ENCODE measurements around the gene HPGD. TPM values are rescaled to one million over a fixed set of nuclear protein-coding genes. Genes with fewer than 3 reads are reported as not detected.

The HPGD gene
- total RNA-seq, 1 experiment from 2014 or later: 0.66 TPM

DNA sequence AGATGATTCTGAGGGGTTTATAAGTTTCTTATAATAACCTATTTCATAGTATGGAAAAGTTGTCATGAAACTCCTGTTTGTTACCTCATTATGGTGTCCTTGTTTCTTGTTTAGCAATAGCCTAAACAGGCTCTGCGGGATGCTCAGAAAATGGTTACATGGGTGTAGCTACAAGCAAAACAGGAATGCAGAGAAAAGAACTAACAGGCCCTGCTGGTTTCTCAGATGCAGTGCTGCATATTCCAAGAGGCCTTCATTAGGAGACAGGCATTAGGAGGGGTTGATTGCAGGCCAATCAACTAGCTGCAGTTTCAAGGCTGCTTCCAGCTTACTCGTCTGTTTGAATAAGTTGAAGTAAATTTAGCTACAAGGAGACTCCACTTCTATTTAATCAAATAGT, 37.6 kb upstream of the HPGD start:
- Histone ChIP-seq H3K4me1 (ENCODE audit: control insufficient read depth in 1 of 2, insufficient read depth in 2 of 2, low read length in 2 of 2) (no peaks in the 10 kb centered on the region), H3K4me3 (replicated peaks in 1 of 2; ENCODE audit: low read depth in 1 of 2, low read length in 2 of 2) (no peak overlapping the region), H2AFZ (ENCODE audit: low read depth, low read length, poor library complexity, severe bottlenecking) (no peak overlapping the region), H3K9me2 (ENCODE audit: insufficient read depth) (no peaks in the 10 kb centered on the region), H4K20me1 (ENCODE audit: insufficient read depth) (no peaks in the 10 kb centered on the region), H3K79me2 (ENCODE audit: insufficient read depth, low read length) (no peaks in the 10 kb centered on the region), H3K27me3 (ENCODE audit: insufficient read depth, low read length) (no peaks in the 10 kb centered on the region), H3K4me2 (ENCODE audit: low read length) (no peak overlapping the region), H3K9ac (ENCODE audit: low read length) (no peak overlapping the region), H3K36me3 (ENCODE audit: control insufficient read depth in 1 of 2, insufficient read depth in 2 of 2, low read length in 2 of 2) (no peaks in the 10 kb centered on the region), H3K27ac (ENCODE audit: low read depth, low read length) (no peak overlapping the region), H3K9me3 (ENCODE audit: control insufficient read depth in 1 of 2, insufficient read depth in 1 of 2, low read depth in 1 of 2, low read length in 2 of 2) (no peaks in the 10 kb centered on the region)
- no peak for DNase-seq (ENCODE audit: low read depth, low spot score)
- no TSS peak for BruUV-seq (replicated peaks)
- ChIA-PET RAD21 (ENCODE audit: low non-redundant PET in 1 of 2, low total read pairs in 2 of 2, uncharacterized antibody in 2 of 2, unreplicated experiment in 2 of 2) (no interaction called here), POLR2A (no interaction called here), CTCF (no interaction called here)
- TF ChIP-seq SRF (IDR thresholded peaks at IDR 0.05; ENCODE audit: low read depth) (no peak), CEBPB (IDR thresholded peaks at IDR 0.05; ENCODE audit: low read depth) (no peak), CBX3 (IDR thresholded peaks at IDR 0.05; ENCODE audit: low read depth) (no peak), POLR2AphosphoS5 (IDR thresholded peaks at IDR 0.05; ENCODE audit: low read depth, low read length) (no peak), EZH2phosphoT487 (IDR thresholded peaks at IDR 0.05; ENCODE audit: borderline replicate concordance) (no peak), SIN3A (IDR thresholded peaks at IDR 0.05; ENCODE audit: low read depth) (no peak), POLR2A (IDR thresholded peaks at IDR 0.05; ENCODE audit: borderline replicate concordance, extremely low read depth, insufficient read depth, insufficient read length) (no peak), JUND (IDR thresholded peaks at IDR 0.05) (no peak), ZNF274 (IDR thresholded peaks at IDR 0.05; ENCODE audit: low read depth, low read length) (no peak), TCF7L2 (IDR thresholded peaks at IDR 0.05; ENCODE audit: borderline replicate concordance, extremely low read depth, insufficient read depth, insufficient read length) (no peak), FOSL1 (IDR thresholded peaks at IDR 0.05; ENCODE audit: low read depth) (no peak), RAD21 (IDR thresholded peaks at IDR 0.05; ENCODE audit: low read depth) (no peak)
- TF ChIP-seq, protein P1, sequence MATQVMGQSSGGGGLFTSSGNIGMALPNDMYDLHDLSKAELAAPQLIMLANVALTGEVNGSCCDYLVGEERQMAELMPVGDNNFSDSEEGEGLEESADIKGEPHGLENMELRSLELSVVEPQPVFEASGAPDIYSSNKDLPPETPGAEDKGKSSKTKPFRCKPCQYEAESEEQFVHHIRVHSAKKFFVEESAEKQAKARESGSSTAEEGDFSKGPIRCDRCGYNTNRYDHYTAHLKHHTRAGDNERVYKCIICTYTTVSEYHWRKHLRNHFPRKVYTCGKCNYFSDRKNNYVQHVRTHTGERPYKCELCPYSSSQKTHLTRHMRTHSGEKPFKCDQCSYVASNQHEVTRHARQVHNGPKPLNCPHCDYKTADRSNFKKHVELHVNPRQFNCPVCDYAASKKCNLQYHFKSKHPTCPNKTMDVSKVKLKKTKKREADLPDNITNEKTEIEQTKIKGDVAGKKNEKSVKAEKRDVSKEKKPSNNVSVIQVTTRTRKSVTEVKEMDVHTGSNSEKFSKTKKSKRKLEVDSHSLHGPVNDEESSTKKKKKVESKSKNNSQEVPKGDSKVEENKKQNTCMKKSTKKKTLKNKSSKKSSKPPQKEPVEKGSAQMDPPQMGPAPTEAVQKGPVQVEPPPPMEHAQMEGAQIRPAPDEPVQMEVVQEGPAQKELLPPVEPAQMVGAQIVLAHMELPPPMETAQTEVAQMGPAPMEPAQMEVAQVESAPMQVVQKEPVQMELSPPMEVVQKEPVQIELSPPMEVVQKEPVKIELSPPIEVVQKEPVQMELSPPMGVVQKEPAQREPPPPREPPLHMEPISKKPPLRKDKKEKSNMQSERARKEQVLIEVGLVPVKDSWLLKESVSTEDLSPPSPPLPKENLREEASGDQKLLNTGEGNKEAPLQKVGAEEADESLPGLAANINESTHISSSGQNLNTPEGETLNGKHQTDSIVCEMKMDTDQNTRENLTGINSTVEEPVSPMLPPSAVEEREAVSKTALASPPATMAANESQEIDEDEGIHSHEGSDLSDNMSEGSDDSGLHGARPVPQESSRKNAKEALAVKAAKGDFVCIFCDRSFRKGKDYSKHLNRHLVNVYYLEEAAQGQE (IDR thresholded peaks at IDR 0.05; ENCODE audit: low read depth): no peak
- TF ChIP-seq, protein P2, sequence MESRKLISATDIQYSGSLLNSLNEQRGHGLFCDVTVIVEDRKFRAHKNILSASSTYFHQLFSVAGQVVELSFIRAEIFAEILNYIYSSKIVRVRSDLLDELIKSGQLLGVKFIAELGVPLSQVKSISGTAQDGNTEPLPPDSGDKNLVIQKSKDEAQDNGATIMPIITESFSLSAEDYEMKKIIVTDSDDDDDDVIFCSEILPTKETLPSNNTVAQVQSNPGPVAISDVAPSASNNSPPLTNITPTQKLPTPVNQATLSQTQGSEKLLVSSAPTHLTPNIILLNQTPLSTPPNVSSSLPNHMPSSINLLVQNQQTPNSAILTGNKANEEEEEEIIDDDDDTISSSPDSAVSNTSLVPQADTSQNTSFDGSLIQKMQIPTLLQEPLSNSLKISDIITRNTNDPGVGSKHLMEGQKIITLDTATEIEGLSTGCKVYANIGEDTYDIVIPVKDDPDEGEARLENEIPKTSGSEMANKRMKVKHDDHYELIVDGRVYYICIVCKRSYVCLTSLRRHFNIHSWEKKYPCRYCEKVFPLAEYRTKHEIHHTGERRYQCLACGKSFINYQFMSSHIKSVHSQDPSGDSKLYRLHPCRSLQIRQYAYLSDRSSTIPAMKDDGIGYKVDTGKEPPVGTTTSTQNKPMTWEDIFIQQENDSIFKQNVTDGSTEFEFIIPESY (IDR thresholded peaks at IDR 0.05; ENCODE audit: extremely low read depth, insufficient replicate concordance, low read length): no peak
- TF ChIP-seq, protein P3, sequence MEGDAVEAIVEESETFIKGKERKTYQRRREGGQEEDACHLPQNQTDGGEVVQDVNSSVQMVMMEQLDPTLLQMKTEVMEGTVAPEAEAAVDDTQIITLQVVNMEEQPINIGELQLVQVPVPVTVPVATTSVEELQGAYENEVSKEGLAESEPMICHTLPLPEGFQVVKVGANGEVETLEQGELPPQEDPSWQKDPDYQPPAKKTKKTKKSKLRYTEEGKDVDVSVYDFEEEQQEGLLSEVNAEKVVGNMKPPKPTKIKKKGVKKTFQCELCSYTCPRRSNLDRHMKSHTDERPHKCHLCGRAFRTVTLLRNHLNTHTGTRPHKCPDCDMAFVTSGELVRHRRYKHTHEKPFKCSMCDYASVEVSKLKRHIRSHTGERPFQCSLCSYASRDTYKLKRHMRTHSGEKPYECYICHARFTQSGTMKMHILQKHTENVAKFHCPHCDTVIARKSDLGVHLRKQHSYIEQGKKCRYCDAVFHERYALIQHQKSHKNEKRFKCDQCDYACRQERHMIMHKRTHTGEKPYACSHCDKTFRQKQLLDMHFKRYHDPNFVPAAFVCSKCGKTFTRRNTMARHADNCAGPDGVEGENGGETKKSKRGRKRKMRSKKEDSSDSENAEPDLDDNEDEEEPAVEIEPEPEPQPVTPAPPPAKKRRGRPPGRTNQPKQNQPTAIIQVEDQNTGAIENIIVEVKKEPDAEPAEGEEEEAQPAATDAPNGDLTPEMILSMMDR (IDR thresholded peaks at IDR 0.05 in 2 of 3, conservative IDR thresholded peaks at IDR 0.05 in 1 of 3; ENCODE audit: borderline replicate concordance in 1 of 3, insufficient read depth in 1 of 3, low read depth in 2 of 3, low read length in 2 of 3): no peak
- TF ChIP-seq, protein P4, sequence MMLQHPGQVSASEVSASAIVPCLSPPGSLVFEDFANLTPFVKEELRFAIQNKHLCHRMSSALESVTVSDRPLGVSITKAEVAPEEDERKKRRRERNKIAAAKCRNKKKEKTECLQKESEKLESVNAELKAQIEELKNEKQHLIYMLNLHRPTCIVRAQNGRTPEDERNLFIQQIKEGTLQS (IDR thresholded peaks at IDR 0.05): no peak
- intact Hi-C loops (cut with micrococcal nuclease): no loop called here
- ATAC-seq: no peak

Measured in HCT116 (cell line).